HG02623 (cell line): ENCODE measurements around the gene SCN4A.
"Not testable (repeated sequence)": the region's sequence is repeated elsewhere in the genome, so short reads cannot be mapped to it uniquely, and the experiment has no call there.

Experiments
- ATAC-seq: cut with Tn5 transposase; IDR thresholded peaks from one replicate; pipeline ENCODE4 v1.9.1; 2021; ENCODE audit warnings: moderate library complexity; ENCODE audit not compliant: unreplicated experiment

SCN4A gene

DNA sequence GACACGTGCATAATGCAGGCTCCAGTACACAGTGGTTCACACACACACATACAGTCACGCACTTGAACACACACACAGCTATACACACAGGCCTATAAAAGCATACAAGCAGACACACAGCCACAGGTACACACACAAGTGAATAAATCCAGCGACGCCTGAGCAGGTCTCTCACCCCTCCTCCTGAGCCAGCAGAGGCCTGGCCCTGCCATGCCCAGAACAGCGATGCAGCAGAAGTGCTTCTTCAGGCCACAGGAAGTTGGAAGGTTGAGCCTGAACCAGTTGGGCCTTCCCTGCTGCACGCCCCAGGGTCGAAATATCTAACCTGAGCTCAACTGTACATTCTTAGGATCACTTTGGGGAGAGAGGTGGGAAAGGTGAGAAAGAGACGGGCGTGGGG is 33.3 kb downstream of the SCN4A start:
- no peak for ATAC-seq

DNA sequence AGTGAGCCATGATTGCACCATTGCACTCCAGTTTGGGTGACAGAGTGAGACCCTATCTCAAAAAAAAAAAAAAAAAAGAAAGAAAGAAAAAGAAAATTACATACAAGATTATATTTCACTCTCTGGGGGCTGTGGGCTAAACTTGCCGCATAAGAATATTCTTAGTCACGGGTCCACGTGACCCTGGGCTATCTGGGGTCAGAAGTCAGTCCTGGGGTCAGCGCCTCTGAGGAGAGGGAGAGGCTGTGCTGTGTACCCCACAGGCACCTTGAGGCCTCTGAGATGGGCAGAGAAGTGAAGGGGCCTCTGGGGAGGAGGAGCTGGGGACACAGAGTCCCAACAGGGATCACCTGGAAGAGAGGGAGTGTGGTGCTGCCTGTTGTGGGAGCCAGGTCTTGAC is 34.8 kb downstream of the SCN4A start:
- ATAC-seq: no peak

DNA sequence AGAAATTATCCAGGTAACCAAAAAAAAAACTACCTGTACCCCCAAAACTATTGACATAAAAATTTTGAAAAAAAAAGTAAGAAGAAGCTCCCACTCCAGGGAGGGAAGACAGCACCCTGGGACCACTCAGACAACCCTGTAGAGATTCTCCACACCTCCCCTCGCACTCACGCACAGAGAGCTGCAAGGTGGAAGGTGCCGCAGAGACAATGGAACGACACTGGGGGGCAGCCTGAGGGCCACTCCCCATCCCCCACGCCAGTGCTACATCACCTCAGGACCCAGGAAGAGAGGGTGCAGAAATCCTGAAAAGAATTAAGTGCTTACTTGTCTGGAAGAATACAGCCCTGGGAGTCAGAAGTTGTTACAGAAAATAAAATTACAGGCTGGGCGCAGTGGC is 35.4 kb downstream of the SCN4A start:
- ATAC-seq: no peak

DNA sequence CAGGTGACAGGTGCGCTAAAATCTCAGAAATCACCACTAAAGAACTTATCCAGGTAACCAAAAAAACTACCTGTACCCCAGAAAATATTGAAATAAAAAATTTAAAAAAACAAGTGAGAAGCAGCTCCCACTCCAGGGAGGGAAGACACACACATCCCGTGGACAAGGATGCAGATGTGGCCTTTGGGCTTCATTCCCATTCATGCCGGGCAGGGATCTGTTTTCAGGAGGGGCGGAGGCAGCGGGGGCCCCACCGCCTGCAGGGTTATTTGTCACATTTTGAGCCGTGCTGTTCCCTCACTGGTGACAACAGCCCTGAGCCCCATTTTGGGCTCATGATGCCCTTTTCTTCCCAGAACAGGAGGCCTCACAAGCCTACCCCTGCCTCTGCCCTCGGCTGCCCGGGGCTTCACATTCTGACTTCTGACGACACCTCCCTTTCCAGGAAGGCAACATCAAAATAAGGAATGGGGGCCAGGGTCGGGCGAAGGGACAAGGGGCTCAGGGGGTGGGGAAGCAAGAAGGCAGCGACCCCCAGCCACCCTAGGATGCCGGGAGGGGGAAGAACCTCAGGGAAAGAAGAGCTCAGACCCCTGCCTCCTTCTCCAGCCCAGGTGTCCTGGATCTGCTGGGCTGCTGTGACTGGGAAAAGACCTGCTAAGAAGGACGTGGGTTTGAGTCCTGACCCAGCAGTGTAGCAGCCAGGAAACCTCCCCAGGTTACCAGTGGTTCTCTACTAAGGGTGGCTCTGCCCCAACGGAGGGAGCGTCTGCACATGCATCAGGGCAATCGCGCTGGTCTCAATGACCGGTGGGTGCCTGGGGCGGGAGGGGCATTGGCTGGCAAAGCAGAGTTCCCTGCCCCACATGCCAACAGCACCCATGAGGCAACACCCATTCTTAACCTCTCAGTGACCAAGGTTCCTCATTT is 38.3 kb downstream of the SCN4A start:
- no peak for ATAC-seq

- ATAC-seq: no peak
Measured at GRCh38 chr17:63933598-63933997, 39.1 kb downstream of the SCN4A start.

- ATAC-seq: no peak
Measured at GRCh38 chr17:63932721-63933120, 40.0 kb downstream of the SCN4A start.

DNA sequence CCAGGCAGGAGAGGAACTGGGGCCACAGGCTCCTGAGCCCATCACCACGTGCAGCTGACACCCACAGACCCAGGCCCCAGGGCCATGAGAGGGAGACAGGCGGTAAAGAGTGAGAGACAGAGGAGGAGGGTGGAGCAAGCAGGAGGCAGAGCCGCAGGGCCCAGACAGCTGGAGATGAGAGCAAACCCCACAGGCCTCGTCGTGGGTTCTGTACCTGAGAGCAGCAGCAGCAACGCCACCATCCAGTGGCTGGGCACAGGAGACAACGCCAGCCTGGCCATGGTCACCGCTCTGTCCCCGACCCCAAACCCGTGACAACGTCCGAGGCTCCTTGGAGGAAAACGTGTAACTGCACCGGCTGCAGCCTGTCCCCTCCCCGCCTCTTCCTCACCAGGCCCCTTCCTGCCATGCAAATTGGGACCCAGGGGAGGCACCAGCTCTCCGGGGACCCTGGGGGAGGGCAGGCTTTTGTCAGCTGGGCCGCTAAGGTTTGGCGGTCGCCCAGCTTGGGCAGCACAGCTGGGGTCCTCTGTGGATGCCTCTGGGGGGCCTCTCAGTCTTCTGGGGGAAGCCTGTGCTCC is 40.6 kb downstream of the SCN4A start, which contains the start of gene CD79B:
CD79B (minus strand) TSS at position 351 of the 581 bp plus-strand sequence; CDS start at position 281, 70 bp downstream.
- peak; percentile 73 for ATAC-seq

GRCh38 chr17:63930951-63931575 is 41.7 kb downstream of the SCN4A start:
- ATAC-seq: no peak

GRCh38 chr17:63929860-63930766 is 42.6 kb downstream of the SCN4A start:
- no peak for ATAC-seq

GRCh38 chr17:63928966-63929695 is 43.6 kb downstream of the SCN4A start:
- ATAC-seq: no peak

- ATAC-seq: no peak
Measured at GRCh38 chr17:63928172-63928666, 44.5 kb downstream of the SCN4A start.

- ATAC-seq: no peak
Measured at GRCh38 chr17:63927464-63928171, 45.1 kb downstream of the SCN4A start.

DNA sequence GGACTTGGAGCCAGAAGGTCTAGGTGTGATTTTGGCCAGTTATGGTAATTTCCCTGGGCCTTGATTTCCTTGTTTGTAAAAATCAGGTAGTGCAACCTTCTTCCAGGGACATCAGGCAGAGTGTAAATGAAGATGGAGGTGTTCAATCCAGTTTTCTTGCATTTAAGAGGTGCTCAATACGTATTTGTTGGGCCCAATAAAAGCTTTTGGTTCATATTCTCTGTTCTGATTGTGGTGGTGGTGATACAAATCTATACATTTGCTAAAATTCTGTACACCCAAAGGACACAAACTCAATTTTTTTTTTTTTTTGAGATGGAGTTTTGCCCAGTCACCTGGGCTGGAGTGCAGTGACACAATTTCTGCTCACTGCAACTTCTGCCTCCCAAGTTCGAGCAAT is 46.6 kb downstream of the SCN4A start:
- no peak for ATAC-seq

DNA sequence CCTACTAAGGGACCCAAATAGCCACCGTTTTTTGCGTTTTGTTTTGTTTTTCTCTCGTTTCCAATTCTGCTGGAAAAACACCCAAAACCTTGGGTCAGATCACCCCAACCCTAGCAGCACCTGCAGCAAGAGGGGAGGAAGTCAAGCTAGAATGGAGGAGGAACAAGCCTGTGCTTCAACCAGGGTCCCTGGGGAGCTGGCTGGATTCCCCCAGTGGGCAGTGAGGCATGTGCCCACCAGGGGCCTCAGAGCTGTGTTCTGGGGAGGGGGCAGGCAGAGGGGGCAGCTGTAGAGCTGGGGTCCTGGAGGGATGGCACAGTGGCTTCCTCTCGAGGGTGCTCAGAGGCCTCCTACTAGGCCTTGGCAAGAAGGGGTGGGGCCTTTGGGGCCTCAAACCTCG is 47.1 kb downstream of the SCN4A start:
- ATAC-seq: no peak

GRCh38 chr17:63922402-63922801 is 50.3 kb downstream of the SCN4A start:
- ATAC-seq: not testable (repeated sequence)

- ATAC-seq: not testable (repeated sequence)
Measured at GRCh38 chr17:63920779-63921178, 51.9 kb downstream of the SCN4A start.

- ATAC-seq: not testable (repeated sequence)
Measured at GRCh38 chr17:63920050-63920449, 52.7 kb downstream of the SCN4A start.

- ATAC-seq: peak; percentile 66
Measured at GRCh38 chr17:63919311-63919723, 53.4 kb downstream of the SCN4A start.

GRCh38 chr17:63918789-63919305 is 53.9 kb downstream of the SCN4A start, which contains the start of gene GH1:
Gene GH1 (minus strand): TSS chr17:63918839. CDS start chr17:63918776, 63 bp downstream.
- ATAC-seq: not testable (repeated sequence)
